HG03095 (cell line): ENCODE results near the gene SMAD7.

Experiments used
- ATAC-seq: cut with Tn5 transposase; IDR thresholded peaks from one replicate; pipeline ENCODE4 v1.9.1; 2021; ENCODE audit warnings: moderate library complexity; ENCODE audit not compliant: unreplicated experiment

The SMAD7 gene

GRCh38 chr18:48917579-48918517, 32.9 kb downstream of the SMAD7 start:
- no peak for ATAC-seq

- no peak for ATAC-seq
These were observed 34.9 kb downstream of the SMAD7 start for GRCh38 chr18:48915626-48916425.

- ATAC-seq = no peak
These were observed 36.0 kb downstream of the SMAD7 start for GRCh38 chr18:48914581-48915251.

GRCh38 chr18:48913775-48914174, 37.0 kb downstream of the SMAD7 start:
- ATAC-seq = no peak

GRCh38 chr18:48913201-48913600, 37.6 kb downstream of the SMAD7 start:
- no peak for ATAC-seq

GRCh38 chr18:48910972-48911545, 39.7 kb downstream of the SMAD7 start:
- ATAC-seq = no peak

GRCh38 chr18:48909721-48910120, 41.0 kb downstream of the SMAD7 start:
- ATAC-seq = no peak

- ATAC-seq = no peak
These were observed 41.8 kb downstream of the SMAD7 start for GRCh38 chr18:48908916-48909315.

GRCh38 chr18:48905513-48905912, 45.3 kb downstream of the SMAD7 start:
- no peak for ATAC-seq

- ATAC-seq = no peak
These were observed 45.8 kb downstream of the SMAD7 start for GRCh38 chr18:48904847-48905394.

- ATAC-seq = no peak
These were observed 46.7 kb downstream of the SMAD7 start for GRCh38 chr18:48904091-48904490.

GRCh38 chr18:48902856-48903601, 47.7 kb downstream of the SMAD7 start:
- no peak for ATAC-seq

- ATAC-seq = no peak
These were observed 48.5 kb downstream of the SMAD7 start for GRCh38 chr18:48902023-48902855.

- ATAC-seq = no peak
These were observed 49.4 kb downstream of the SMAD7 start for GRCh38 chr18:48901145-48902022.

GRCh38 chr18:48900469-48900868, 50.3 kb downstream of the SMAD7 start:
- ATAC-seq = no peak

GRCh38 chr18:48899558-48900174, 51.1 kb downstream of the SMAD7 start:
- no peak for ATAC-seq

GRCh38 chr18:48898521-48898920, 52.2 kb downstream of the SMAD7 start:
- ATAC-seq = no peak

GRCh38 chr18:48897531-48897930, 53.2 kb downstream of the SMAD7 start:
- no peak for ATAC-seq
